C4-2B (cell line): Measurements from ENCODE around the gene PDCD1.

Experiments
- CTCF ChIP-seq: fragments of 450-650 bp; conservative IDR thresholded peaks from 2 replicates; pipeline ENCODE4 v1.5.1; 2017; ENCODE audit warnings: mild to moderate bottlenecking
- ZFX ChIP-seq: fragments of 450-650 bp; IDR thresholded peaks from 2 replicates; pipeline ENCODE4 v1.6.1; 2017

- no peak for TF ChIP-seq CTCF
- TF ChIP-seq ZFX: no peak
These were observed 36.2 kb upstream of the PDCD1 start for GRCh38 chr2:241894681-241895426.
